Right lobe of liver (tissue), 6 donors: ENCODE measurements around the gene DIAPH1. TPM values are rescaled to one million over a fixed set of nuclear protein-coding genes. Genes with fewer than 3 reads are reported as not detected.

Source experiments
- ATAC-seq, 4 donors: fragments of 200-7000 bp; cut with Tn5 transposase; one replicate each; pipeline ENCODE4 v1.9.1; 2020; ENCODE audit warnings: mild to moderate bottlenecking in 4 of 4, moderate library complexity in 4 of 4
- DNase-seq, 3 donors: peaks; one replicate each; pipeline ENCODE4 v3.0.0-alpha.2; 2020
- H3K27ac ChIP-seq, 3 donors: fragments of 200-600 bp; one replicate each; pipeline ENCODE4 v1.8.0; 2022
- H3K27me3 ChIP-seq, 2 donors: fragments of 200-600 bp; one replicate each; pipeline ENCODE4 v1.8.0; 2022
- H3K36me3 ChIP-seq, 4 donors: fragments of 200-600 bp; sonication (generic) in 1 of 4; one replicate each; pipeline versions ENCODE4 v1.5.1 to v1.8.0; 2017 to 2022; ENCODE audit warnings: control low read depth in 1 of 4
- H3K4me1 ChIP-seq, 4 donors: fragments of 200-600 bp; sonication (generic) in 1 of 4; one replicate each; pipeline versions ENCODE4 v1.5.1 to v1.8.0; 2017 to 2022; ENCODE audit warnings: control low read depth in 1 of 4
- H3K4me3 ChIP-seq, 3 donors: fragments of 200-600 bp; one replicate each; pipeline ENCODE4 v1.8.0; 2022
- H3K9me3 ChIP-seq, 4 donors: fragments of 200-600 bp; sonication (generic) in 1 of 4; one replicate each; pipeline versions ENCODE4 v1.5.1 to v1.8.0; 2017 to 2022; ENCODE audit warnings: control low read depth in 1 of 4
- POLR2A ChIP-seq: fragments of 450-650 bp; IDR thresholded peaks from one replicate; pipeline ENCODE4 v1.6.1; 2017; ENCODE audit warnings: antibody characterized with exemption, mild to moderate bottlenecking
- whole genome bisulfite sequencing: methylation state at CpG from one replicate; pipeline ENCODE4 v1.1.6; 2018; ENCODE audit warnings: low coverage, low lambda C conversion rate; ENCODE audit not compliant: insufficient coverage; ENCODE audit errors: missing lambda C conversion rate; 5-methylcytosine and 5-hydroxymethylcytosine counted together
- intact Hi-C, 2 donors: fragments of 100-400 bp; cut with DNase I; formaldehyde crosslinking; loops; one replicate each; pipeline versions ENCODE4 v1.11.2 to v1.14.1; 2022
- total RNA-seq, 6 experiments: library from RNA; depleted of rRNA in 2 of 6; stranded (reverse); fragments of >200 nt in 2 of 6; fragmentation: NEBNext Ultra II Directional in 3 of 6; extraction: Animal tissue kit (Norgen Biotek cat#: 25700) in 3 of 6; gene quantifications; one replicate each; pipeline versions ENCODE4 v1.1.0 to v1.2.4, GENCODE V29; 2016 to 2023
- TF ChIP-seq, protein P1 (sequence below), 4 donors: fragments of 200-600 bp in 3 of 4; fragments of 450-650 bp in 1 of 4; IDR thresholded peaks; one replicate each; pipeline versions ENCODE4 v1.5.1 to v1.8.0; 2016 to 2022; ENCODE audit warnings: antibody characterized with exemption in 4 of 4, mild to moderate bottlenecking in 2 of 4
- donor health status: DM: no; HTN: yes; CAD: no.
- donor health status: DM: no; HTN: no; CAD: no.
- donor health status: DM: no; HTN: no; CAD: no.
- donor health status: DM: no; HTN: yes; CAD: no.
- donor health status: DM: no; HTN: yes; CAD: no.

Gene DIAPH1
- total RNA-seq, 6 experiments from 2014 or later, result 93.7 to 114 (median 107) TPM

DNA sequence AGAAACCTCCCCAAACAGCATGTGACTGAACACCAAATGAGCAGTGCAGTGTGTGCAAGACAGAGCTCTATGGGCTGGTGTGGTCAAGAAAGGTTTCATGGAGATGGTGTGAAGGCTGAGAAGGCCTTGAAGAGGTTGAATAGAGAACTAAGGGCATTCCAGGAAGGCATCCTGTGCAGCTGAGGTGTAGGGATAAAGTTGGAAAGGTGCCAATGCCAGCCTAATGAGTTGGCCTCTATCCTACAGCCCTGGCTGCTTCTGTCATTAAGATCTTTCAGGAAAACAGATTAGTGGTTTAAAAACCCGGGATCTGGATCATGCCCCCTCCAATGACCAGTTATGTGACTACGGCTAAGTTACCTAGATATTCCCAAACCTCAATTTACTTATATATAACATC, 13.8 kb upstream of the DIAPH1 start:
- 100% methylated on average over 2 of the region's 2 CpGs for WGBS
- no peak for ATAC-seq
- peaks cover 0 to 21% (median 5%) of the 10 kb centered on the region in 4 donors for H3K4me1 ChIP-seq
- no peaks in the 10 kb centered on the region for H3K27me3 ChIP-seq
- H3K27ac ChIP-seq, result no peak overlapping the region
- TF ChIP-seq, protein P1, sequence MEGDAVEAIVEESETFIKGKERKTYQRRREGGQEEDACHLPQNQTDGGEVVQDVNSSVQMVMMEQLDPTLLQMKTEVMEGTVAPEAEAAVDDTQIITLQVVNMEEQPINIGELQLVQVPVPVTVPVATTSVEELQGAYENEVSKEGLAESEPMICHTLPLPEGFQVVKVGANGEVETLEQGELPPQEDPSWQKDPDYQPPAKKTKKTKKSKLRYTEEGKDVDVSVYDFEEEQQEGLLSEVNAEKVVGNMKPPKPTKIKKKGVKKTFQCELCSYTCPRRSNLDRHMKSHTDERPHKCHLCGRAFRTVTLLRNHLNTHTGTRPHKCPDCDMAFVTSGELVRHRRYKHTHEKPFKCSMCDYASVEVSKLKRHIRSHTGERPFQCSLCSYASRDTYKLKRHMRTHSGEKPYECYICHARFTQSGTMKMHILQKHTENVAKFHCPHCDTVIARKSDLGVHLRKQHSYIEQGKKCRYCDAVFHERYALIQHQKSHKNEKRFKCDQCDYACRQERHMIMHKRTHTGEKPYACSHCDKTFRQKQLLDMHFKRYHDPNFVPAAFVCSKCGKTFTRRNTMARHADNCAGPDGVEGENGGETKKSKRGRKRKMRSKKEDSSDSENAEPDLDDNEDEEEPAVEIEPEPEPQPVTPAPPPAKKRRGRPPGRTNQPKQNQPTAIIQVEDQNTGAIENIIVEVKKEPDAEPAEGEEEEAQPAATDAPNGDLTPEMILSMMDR (IDR thresholded peaks at IDR 0.05), result no peak
- TF ChIP-seq POLR2A, result no peak
- no peaks in the 10 kb centered on the region for H3K9me3 ChIP-seq
- intact Hi-C loops, result no loop called here
- peaks cover 0 to 17% (median 5%) of the 10 kb centered on the region in 4 donors for H3K36me3 ChIP-seq
- no peak for DNase-seq
- H3K4me3 ChIP-seq, result no peak overlapping the region

DNA sequence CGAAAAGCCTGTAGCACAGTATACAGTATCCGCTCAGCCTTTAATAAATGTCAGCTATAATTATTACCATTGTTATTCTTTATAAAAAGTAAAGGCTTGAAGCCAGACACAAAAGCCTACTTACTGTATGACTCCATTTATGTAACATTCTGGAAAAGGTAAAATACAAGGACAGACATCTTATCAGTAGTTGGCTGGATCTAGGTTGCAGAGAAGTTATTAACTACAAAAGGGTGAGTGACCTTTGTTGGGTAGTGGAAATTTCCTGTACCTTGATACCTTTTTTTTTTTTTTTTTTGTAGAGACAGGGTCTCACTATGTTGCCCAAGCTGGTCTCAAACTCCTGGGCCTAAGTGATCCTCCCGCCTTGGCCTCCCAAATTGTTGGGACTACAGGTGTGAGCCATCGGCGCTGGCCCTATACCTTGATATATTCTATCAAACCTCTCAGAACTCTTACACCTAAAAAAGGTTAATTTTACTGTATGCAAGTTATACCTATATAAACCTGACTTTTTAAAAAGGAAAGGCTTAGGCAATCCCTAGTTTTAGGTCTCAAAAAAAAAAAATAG, 11.9 kb upstream of the DIAPH1 start:
- Histone ChIP-seq H3K9me3 (no peaks in the 10 kb centered on the region), H3K4me3 (no peak overlapping the region), H3K36me3 (peaks cover 0 to 32% (median 5%) of the 10 kb centered on the region in 4 donors), H3K27ac (no peak overlapping the region), H3K4me1 (peaks cover 0 to 10% (median 3%) of the 10 kb centered on the region in 4 donors), H3K27me3 (no peaks in the 10 kb centered on the region)
- intact Hi-C loops, result no loop called here
- peak; percentile 35 to 65 (median 41) for ATAC-seq
- no peak for DNase-seq
- 93% methylated on average over 5 of the region's 5 CpGs for WGBS
- TF ChIP-seq POLR2A, result no peak
- TF ChIP-seq, protein P1 (IDR thresholded peaks at IDR 0.05), result no peak

DNA sequence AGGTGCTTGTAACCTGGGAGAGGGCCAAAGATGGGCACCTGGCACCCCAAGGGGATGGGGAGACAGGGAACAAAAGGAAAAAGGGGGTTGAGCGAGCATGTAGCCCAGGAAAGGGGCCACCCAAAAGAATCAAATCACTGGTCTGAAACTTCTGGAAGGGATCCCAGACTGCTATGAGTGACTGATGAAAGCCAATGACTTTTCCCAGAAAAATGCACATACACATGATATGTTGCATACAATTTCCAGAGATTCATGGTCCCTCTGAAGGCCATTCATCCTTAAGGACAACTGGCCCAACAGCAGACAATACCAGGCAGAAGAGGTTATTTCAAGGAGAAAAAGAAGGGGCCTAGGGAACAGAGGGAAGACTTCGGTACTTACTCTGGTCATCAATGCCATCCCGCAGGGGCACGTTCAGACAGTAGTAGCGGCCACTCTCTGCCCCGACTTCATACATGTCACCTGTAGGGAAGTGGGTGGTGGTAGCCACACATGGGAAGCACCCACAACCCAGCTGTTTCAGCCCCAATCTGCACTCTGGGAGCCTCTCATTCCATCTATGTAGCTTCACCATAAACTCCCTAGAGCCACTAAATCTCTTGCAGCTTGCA, 9.5 kb upstream of the DIAPH1 start:
- ATAC-seq, result no peak
- TF ChIP-seq POLR2A, result no peak
- TF ChIP-seq, protein P1 (IDR thresholded peaks at IDR 0.05), result no peak
- peaks cover 0 to 5% (median 0%) of the 10 kb centered on the region in 4 donors for H3K4me1 ChIP-seq
- H3K9me3 ChIP-seq, result no peaks in the 10 kb centered on the region
- H3K4me3 ChIP-seq, result no peak overlapping the region
- no peak overlapping the region for H3K27ac ChIP-seq
- 100% methylated on average over 2 of the region's 6 CpGs for WGBS
- no peak for DNase-seq
- H3K36me3 ChIP-seq, result peaks cover 0 to 56% (median 11%) of the 10 kb centered on the region in 4 donors
- intact Hi-C loops, result no loop called here
- H3K27me3 ChIP-seq, result no peaks in the 10 kb centered on the region

DNA sequence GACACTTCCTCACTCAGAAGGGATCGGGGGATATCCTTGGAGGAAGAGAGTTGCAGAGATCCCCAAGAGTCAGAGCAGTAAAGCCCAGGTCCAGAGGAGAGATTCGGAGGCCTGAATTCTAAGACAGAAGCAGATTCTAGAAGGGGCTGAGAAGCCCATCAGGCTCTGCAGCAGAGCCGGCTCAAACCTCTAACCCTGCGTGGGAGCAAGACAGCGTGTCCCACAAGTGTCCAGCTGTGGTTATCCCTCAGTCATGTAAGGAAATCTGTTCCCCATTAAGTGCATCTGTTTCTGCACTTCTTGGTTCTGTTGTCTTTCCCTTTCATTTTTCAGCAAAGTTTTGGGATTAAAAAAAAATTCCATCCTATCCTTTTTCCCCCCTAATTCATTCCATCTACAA, 4.8 kb upstream of the DIAPH1 start:
- Histone ChIP-seq H3K27ac (no peak overlapping the region), H3K9me3 (no peaks in the 10 kb centered on the region), H3K4me1 (peaks cover 0 to 11% (median 8%) of the 10 kb centered on the region in 4 donors), H3K27me3 (no peaks in the 10 kb centered on the region), H3K4me3 (no peak overlapping the region), H3K36me3 (peaks cover 0 to 75% (median 13%) of the 10 kb centered on the region in 4 donors)
- DNase-seq (no peak), ATAC-seq (no peak)
- WGBS, result 100% methylated on average over 1 of the region's 5 CpGs
- no peak for TF ChIP-seq POLR2A
- TF ChIP-seq, protein P1 (IDR thresholded peaks at IDR 0.05), result no peak
- intact Hi-C loops, result no loop called here
